Ovary (tissue), 9 donors: ENCODE data around the gene ARHGAP22. TPM values are rescaled to one million over a fixed set of nuclear protein-coding genes. Genes with fewer than 3 reads are reported as not detected.

Experiments used
- DNase-seq, 5 donors: peaks; one replicate each; pipeline ENCODE4 v3.0.0-alpha.2; 2019 to 2020
- H3K27ac ChIP-seq, 2 donors: fragments of 200-600 bp; one replicate each; pipeline versions ENCODE4 v1.5.1 to v1.8.0; 2019 to 2022
- H3K27me3 ChIP-seq: fragments of 200-600 bp; one replicate; pipeline ENCODE4 v1.8.0; 2022
- H3K36me3 ChIP-seq: fragments of 200-600 bp; sonication (generic); one replicate; pipeline ENCODE4 v1.5.1; 2019
- H3K4me1 ChIP-seq: one replicate; pipeline ENCODE4 v1.8.1; 2013; ENCODE audit warnings: mild to moderate bottlenecking, moderate library complexity; ENCODE audit not compliant: insufficient read depth
- H3K4me3 ChIP-seq: fragments of 200-600 bp; sonication (generic); one replicate; pipeline ENCODE4 v1.5.1; 2017
- H3K9me3 ChIP-seq, 2 donors: fragments of 200-600 bp in 1 of 2; sonication (generic) in 1 of 2; one replicate each; pipeline versions ENCODE4 v1.5.1 to v1.8.1; 2013 to 2019; ENCODE audit warnings: mild to moderate bottlenecking in 1 of 2, moderate library complexity in 1 of 2
- EP300 ChIP-seq: sonication (generic); formaldehyde crosslinking; IDR thresholded peaks from one replicate; pipeline ENCODE4 v1.6.1; 2017; ENCODE audit warnings: antibody characterized with exemption
- POLR2A ChIP-seq: fragments of 450-650 bp; IDR thresholded peaks from one replicate; pipeline ENCODE4 v1.6.1; 2017; ENCODE audit warnings: antibody characterized with exemption, mild to moderate bottlenecking, moderate library complexity
- WGBS, 3 donors: extraction: QIAGEN DNeasy Blood & Tissue Kit in 1 of 3; methylation state at CpG; one replicate each; pipeline versions ENCODE4 v1.1.5 to v1.1.7; 2013 to 2017; 5-methylcytosine and 5-hydroxymethylcytosine counted together
- intact Hi-C, 4 donors: fragments of 100-400 bp; cut with DNase I; formaldehyde crosslinking; loops; one replicate each; pipeline versions ENCODE4 v1.11.0 to v1.15.1; 2022 to 2023
- polyA plus RNA-seq, 2 donors: library from polyadenylated mRNA; stranded (reverse); fragments of 200-250 nt in 1 of 2; fragments of 350-450 nt in 1 of 2; fragmentation: Illumina TruSeq in 1 of 2; extraction: RNeasy Lipid Tissue Mini Kit (QIAGEN cat#74804) in 1 of 2; gene quantifications; one replicate each; pipeline ENCODE4 v1.2.3, GENCODE V29; 2013 to 2014
- total RNA-seq, 7 donors: library from RNA; depleted of rRNA in 2 of 7; stranded (reverse); fragments of >200 nt in 2 of 7; fragmentation: NEBNext Ultra II Directional in 3 of 7; extraction: Animal tissue kit (Norgen Biotek cat#: 25700) in 3 of 7; gene quantifications; one replicate each; pipeline versions ENCODE4 v1.1.0 to v1.2.4, GENCODE V29; 2016 to 2023
- TF ChIP-seq, protein P1 (sequence below), 3 donors: fragments of 450-650 bp in 2 of 3; fragments of 200-600 bp in 1 of 3; IDR thresholded peaks; one replicate each; pipeline versions ENCODE4 v1.5.1 to v1.8.0; 2016 to 2022; ENCODE audit warnings: antibody characterized with exemption in 3 of 3, mild to moderate bottlenecking in 1 of 3
- donor health status: DM: no; HTN: no; CAD: no; lungs with moderate emphysema.
- donor health status: DM: no; HTN: no; CAD: no.
- donor health status: Bipolar disorder and iron deficiency.
- donor health status: DM: yes; HTN: yes; CAD: no.
- donor health status: DM: no; HTN: no; CAD: no.
- donor health status: DM: yes; HTN: yes; CAD: no.

Gene ARHGAP22
- total and polyA plus RNA-seq, 9 donors, result 3.9 to 14.3 (median 5.7) TPM

DNA sequence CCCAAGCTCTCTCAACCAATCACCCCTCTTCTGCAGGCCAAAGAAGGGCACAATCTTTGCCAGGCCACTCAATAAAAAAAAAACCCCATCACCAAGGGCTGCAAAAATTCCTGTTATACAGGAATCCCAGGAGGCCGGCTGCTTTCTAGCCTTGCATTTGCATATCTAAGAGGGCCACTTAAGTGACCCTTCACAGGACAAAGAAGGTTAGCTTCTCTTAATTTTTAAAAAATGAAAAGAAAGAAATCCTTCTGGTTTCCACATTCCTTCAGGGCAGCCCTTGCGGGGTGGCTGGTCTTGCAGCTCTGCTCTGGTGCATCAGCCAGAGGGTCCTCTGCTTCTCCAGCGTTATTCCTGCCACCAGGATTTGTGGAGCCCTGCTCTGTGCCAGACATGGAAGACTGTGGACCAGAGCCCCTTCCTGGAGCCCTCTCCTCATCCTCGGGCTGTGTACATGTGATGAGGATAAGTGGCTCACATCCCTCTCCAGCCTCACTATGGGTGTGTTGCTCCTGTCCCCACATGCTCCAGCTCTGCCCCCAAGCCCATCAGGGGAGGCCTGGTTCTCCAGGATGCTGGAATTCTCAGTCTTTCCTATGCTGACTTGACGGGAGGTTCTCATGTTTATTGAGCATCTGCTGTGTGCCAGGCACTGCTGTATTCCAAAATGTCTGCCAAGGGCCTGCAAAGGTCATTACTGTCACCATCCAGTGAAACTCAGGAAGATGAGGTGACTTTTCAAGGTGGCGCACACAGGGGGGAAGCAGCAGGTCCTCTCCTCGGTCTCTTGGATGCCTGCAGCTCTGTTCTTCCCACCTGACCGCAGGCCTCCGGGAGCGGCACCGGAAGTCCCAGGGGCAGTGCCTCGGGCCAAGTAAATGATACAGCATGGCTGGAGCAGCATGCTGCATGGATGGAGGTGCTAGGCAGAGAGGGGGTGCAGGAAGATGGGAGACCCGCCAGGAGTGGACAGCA, 67.7 kb downstream of the ARHGAP22 start:
- no peak for TF ChIP-seq POLR2A
- TF ChIP-seq, protein P1, sequence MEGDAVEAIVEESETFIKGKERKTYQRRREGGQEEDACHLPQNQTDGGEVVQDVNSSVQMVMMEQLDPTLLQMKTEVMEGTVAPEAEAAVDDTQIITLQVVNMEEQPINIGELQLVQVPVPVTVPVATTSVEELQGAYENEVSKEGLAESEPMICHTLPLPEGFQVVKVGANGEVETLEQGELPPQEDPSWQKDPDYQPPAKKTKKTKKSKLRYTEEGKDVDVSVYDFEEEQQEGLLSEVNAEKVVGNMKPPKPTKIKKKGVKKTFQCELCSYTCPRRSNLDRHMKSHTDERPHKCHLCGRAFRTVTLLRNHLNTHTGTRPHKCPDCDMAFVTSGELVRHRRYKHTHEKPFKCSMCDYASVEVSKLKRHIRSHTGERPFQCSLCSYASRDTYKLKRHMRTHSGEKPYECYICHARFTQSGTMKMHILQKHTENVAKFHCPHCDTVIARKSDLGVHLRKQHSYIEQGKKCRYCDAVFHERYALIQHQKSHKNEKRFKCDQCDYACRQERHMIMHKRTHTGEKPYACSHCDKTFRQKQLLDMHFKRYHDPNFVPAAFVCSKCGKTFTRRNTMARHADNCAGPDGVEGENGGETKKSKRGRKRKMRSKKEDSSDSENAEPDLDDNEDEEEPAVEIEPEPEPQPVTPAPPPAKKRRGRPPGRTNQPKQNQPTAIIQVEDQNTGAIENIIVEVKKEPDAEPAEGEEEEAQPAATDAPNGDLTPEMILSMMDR (IDR thresholded peaks at IDR 0.05), result no peak
- no peak for TF ChIP-seq EP300
- no peaks in the 10 kb centered on the region for H3K27me3 ChIP-seq
- DNase-seq, result no peak
- H3K27ac ChIP-seq, result no peak overlapping the region
- 92 to 96% (median 95%) methylated on average over 13 of the region's 13 CpGs for WGBS, 3 donors
- H3K9me3 ChIP-seq, result no peaks in the 10 kb centered on the region
- H3K36me3 ChIP-seq, result no peaks in the 10 kb centered on the region
- no peak overlapping the region for H3K4me3 ChIP-seq
- no peaks in the 10 kb centered on the region for H3K4me1 ChIP-seq
- intact Hi-C loops, result no loop called here

DNA sequence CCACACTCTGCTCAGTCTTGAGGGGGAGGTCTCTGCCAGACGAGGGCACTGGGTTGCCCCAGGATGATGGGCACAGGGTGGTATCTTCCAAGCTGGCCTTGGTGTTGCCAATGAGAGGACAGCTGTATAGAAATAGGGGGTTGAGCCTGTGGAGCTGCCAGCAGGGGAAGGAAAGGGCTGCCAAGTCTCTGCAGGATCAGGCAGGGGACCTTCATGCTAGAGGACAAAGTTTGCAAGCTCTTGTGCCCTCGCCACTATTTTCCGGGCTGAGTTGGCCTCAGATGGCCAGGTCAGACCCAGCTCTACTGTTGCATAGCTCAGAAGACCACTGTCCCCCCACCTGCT, 68.7 kb downstream of the ARHGAP22 start:
- no peaks in the 10 kb centered on the region for H3K27me3 ChIP-seq
- WGBS, 3 donors, result 88 to 98% (median 93%) methylated on average over 3 of the region's 3 CpGs
- DNase-seq, result no peak
- no peaks in the 10 kb centered on the region for H3K4me1 ChIP-seq
- no peaks in the 10 kb centered on the region for H3K36me3 ChIP-seq
- TF ChIP-seq, protein P1 (IDR thresholded peaks at IDR 0.05), result no peak
- no peak for TF ChIP-seq POLR2A
- TF ChIP-seq EP300, result no peak
- no peak overlapping the region for H3K27ac ChIP-seq
- no peaks in the 10 kb centered on the region for H3K9me3 ChIP-seq
- intact Hi-C loops, result no loop called here
- H3K4me3 ChIP-seq, result no peak overlapping the region

DNA sequence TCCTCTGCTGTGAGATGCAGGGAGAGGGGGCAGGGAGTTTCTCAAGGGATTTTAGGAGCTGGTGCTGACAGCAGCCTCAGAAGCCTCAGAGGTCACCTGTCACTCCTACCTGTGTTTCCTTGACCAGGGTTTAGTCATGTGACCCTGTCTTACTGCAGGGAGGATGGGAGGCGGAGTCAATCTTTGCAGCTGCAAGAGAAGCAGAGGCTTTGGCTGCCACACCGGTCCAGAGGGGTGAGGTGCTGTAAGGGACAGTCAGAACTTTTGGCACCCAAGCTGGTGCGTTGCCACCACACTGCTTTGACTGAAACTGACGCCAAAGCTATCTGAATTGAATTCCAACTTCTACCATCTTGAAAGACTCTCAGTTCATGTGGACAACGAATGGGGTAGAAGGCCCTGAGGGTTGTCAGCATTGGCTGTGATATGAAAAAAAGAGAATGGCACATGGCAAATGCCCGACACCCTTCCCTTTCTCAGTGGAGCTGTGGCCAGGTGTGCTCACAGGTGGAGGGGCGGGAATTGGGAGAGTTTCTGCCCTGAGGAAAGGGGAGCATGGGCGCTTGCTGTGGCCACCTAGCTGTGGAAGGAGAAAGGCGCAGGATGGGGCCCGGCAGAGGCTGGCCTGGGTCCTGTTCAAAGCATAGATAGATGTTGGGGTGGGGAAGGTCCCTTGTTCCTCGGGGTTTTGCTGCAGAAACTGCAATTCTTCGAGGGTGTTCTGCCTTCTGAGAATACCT, 69.3 kb downstream of the ARHGAP22 start:
- Histone ChIP-seq H3K27me3 (no peaks in the 10 kb centered on the region), H3K9me3 (no peaks in the 10 kb centered on the region), H3K27ac (no peak overlapping the region), H3K4me3 (no peak overlapping the region), H3K36me3 (no peaks in the 10 kb centered on the region), H3K4me1 (no peaks in the 10 kb centered on the region)
- intact Hi-C loops, result no loop called here
- TF ChIP-seq POLR2A (no peak), EP300 (no peak)
- TF ChIP-seq, protein P1 (IDR thresholded peaks at IDR 0.05), result no peak
- 94 to 97% (median 95%) methylated on average over 12 of the region's 12 CpGs for WGBS, 3 donors
- no peak for DNase-seq

DNA sequence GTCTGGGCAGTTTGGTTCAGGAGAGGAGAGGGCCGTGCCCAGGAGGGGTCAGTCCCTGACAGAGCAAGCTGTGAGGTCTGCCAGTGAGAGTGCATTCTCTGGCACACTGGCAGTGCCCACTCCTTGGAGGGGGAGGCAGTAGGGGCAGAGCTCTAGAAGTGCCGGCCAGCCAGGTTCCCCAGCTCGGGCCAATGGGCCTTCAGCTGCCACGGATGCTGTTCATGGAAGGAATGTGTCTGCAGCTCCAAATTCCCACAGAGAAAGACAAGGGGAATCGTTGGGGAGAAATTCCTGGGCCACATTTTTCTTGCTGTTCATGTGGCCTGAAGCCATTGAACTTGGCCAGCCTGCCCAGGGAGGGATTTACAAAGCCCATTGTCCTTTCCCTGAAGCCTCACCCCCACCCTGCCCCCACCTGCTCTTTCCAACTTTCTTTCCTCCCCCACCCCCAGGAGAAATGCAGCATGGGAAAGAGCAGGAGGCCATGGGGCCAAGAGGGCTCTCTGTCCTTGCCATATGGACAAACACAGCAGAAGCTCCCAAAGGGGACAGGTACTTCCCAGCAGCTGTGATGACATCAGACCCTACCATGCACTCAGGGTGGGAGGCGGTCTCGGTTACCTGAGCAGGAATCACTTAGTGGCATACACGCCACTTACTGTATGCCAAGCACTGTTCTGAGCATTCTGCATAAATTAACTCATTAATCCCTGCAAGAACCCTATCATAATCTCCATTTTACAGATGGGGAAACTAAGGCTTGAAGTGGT, 70.7 kb downstream of the ARHGAP22 start:
- Histone ChIP-seq H3K9me3 (no peaks in the 10 kb centered on the region), H3K27ac (no peak overlapping the region), H3K4me3 (no peak overlapping the region), H3K36me3 (no peaks in the 10 kb centered on the region), H3K27me3 (no peaks in the 10 kb centered on the region), H3K4me1 (no peaks in the 10 kb centered on the region)
- intact Hi-C loops, result no loop called here
- TF ChIP-seq, protein P1 (IDR thresholded peaks at IDR 0.05), result no peak
- TF ChIP-seq EP300, result no peak
- TF ChIP-seq POLR2A, result no peak
- no peak for DNase-seq
- 51 to 58% (median 53%) methylated on average over 8 of the region's 8 CpGs for WGBS, 3 donors
